A673 (cell line): ENCODE results near the gene FAM169A. TPM values are rescaled to one million over a fixed set of nuclear protein-coding genes. Genes with fewer than 3 reads are reported as not detected.
"Not testable (repeated sequence)": the region's sequence is repeated elsewhere in the genome, so short reads cannot be mapped to it uniquely, and the experiment has no call there.

Experiments
- BruUV-seq: library from RNA; stranded (reverse); fragments of 400-500 nt; replicated peaks from 2 replicates; lab custom pipeline; 2021; lab: Mats Ljungman, UMichigan
- CTCF ChIA-PET: fragments of 300-600 bp; sonication (Branson Sonifier 250); formaldehyde crosslinking; loops from one replicate; lab custom pipeline; 2022; ENCODE audit warnings: antibody characterized with exemption; lab: Charles Lee
- POLR2A ChIA-PET: fragments of 300-600 bp; sonication (Branson Sonifier 250); formaldehyde crosslinking; loops from one replicate; lab custom pipeline; 2022; ENCODE audit warnings: antibody characterized with exemption; ENCODE audit not compliant: low non-redundant PET; lab: Charles Lee
- DNase-seq: peaks from one replicate; pipeline ENCODE4 v3.0.0-alpha.2; 2015; ENCODE audit warnings: low spot score
- H3K27ac ChIP-seq: fragments of 200-600 bp; sonication (generic); 2 replicates; pipeline ENCODE4 v1.5.1; 2016; ENCODE audit warnings: mixed run types, low read depth, mild to moderate bottlenecking, mixed read lengths, antibody characterized with exemption, low read length; ENCODE audit not compliant: poor library complexity, severe bottlenecking
- H3K27me3 ChIP-seq: fragments of 200-600 bp; sonication (generic); replicated peaks from 2 replicates; pipeline ENCODE4 v1.6.1; 2017; ENCODE audit warnings: mixed run types, low read depth, mild to moderate bottlenecking, mixed read lengths, antibody characterized with exemption, low read length; ENCODE audit not compliant: insufficient read depth, poor library complexity
- H3K36me3 ChIP-seq: fragments of 200-600 bp; sonication (generic); 2 replicates; pipeline ENCODE4 v1.6.1; 2016; ENCODE audit warnings: mixed run types, mild to moderate bottlenecking, mixed read lengths, antibody characterized with exemption, low read length; ENCODE audit not compliant: insufficient read depth, poor library complexity, severe bottlenecking
- H3K4me1 ChIP-seq: fragments of 200-600 bp; sonication (generic); 2 replicates; pipeline ENCODE4 v1.6.1; 2017; ENCODE audit warnings: mixed run types, mild to moderate bottlenecking, mixed read lengths, antibody characterized with exemption, low read length; ENCODE audit not compliant: insufficient read depth, poor library complexity, severe bottlenecking
- H3K4me3 ChIP-seq: fragments of 200-600 bp; sonication (generic); 2 replicates; pipeline ENCODE4 v1.5.1; 2016; ENCODE audit warnings: low read depth, mixed run types, mild to moderate bottlenecking, mixed read lengths, low read length; ENCODE audit not compliant: poor library complexity, severe bottlenecking
- H3K9me3 ChIP-seq: fragments of 200-600 bp; sonication (generic); 2 replicates; pipeline ENCODE4 v1.6.1; 2016; ENCODE audit warnings: mixed run types, low read depth, mild to moderate bottlenecking, mixed read lengths, antibody characterized with exemption, low read length; ENCODE audit not compliant: poor library complexity, severe bottlenecking
- CTCF ChIP-seq: fragments of 300-800, 200-600 bp; sonication (generic); conservative IDR thresholded peaks from 2 replicates; pipeline ENCODE4 v1.5.1; 2017; ENCODE audit warnings: low read depth, mild to moderate bottlenecking, antibody characterized with exemption, low read length, moderate library complexity, mixed read lengths
- EZH2 ChIP-seq: fragments of 200-600 bp; sonication (generic); IDR thresholded peaks from 2 replicates; pipeline ENCODE4 v1.6.1; 2017; ENCODE audit warnings: borderline replicate concordance, low read depth, mild to moderate bottlenecking, mixed read lengths, antibody characterized with exemption, low read length; ENCODE audit not compliant: poor library complexity, severe bottlenecking
- intact Hi-C: fragments of 100-400 bp; cut with micrococcal nuclease; formaldehyde crosslinking; loops from one replicate; pipeline ENCODE4 v1.10.0; 2022; ENCODE audit not compliant: unreplicated experiment
- total RNA-seq: library from RNA; stranded (reverse); gene quantifications from 2 replicates; pipeline ENCODE4 v1.2.3, GENCODE V29; 2021

FAM169A gene
- total RNA-seq, 1 experiment from 2014 or later: 10.5 TPM

- ChIA-PET POLR2A (no interaction called here), CTCF (no interaction called here)
- no TSS peak for BruUV-seq
- Histone ChIP-seq H3K4me1 (peaks cover under 1% of the 10 kb centered on the region), H3K36me3 (no peaks in the 10 kb centered on the region), H3K4me3 (no peak overlapping the region), H3K27ac (no peak overlapping the region), H3K27me3 (peaks cover 2% of the 10 kb centered on the region), H3K9me3 (no peaks in the 10 kb centered on the region)
- TF ChIP-seq EZH2: no peak
- TF ChIP-seq CTCF: no peak
- intact Hi-C loops: no loop called here
- DNase-seq: no peak
Measured at GRCh38 chr5:74870299-74871067, 4.3 kb upstream of the FAM169A start.

- H3K9me3 ChIP-seq, H3K27me3 ChIP-seq, H3K27ac ChIP-seq, CTCF ChIA-PET, intact Hi-C loops, H3K4me3 ChIP-seq, BruUV-seq, DNase-seq, POLR2A ChIA-PET, H3K4me1 ChIP-seq, H3K36me3 ChIP-seq: not testable (repeated sequence)
Measured at GRCh38 chr5:74869414-74869813, 3.2 kb upstream of the FAM169A start.

- ChIA-PET POLR2A (no interaction called here), CTCF (no interaction called here)
- Histone ChIP-seq H3K4me3 (peak overlapping the region; percentile 70), H3K27me3 (peaks cover 2% of the 10 kb centered on the region), H3K36me3 (no peaks in the 10 kb centered on the region), H3K9me3 (no peaks in the 10 kb centered on the region), H3K4me1 (peaks cover 4% of the 10 kb centered on the region), H3K27ac (peak overlapping the region; percentile 67)
- TF ChIP-seq CTCF (no peak), EZH2 (no peak)
- intact Hi-C loops: no loop called here
- DNase-seq: no peak
- no TSS peak for BruUV-seq
Measured at GRCh38 chr5:74866596-74867162, 492 bp upstream of the FAM169A start.
